Brain pericyte (primary cell): Measurements from ENCODE around the gene GALNT14.

Experiments
- DNase-seq: peaks from one replicate; pipeline ENCODE4 v3.0.0-alpha.2; 2012; ENCODE audit warnings: low read depth, low spot score

Gene GALNT14

GRCh38 chr2:31087491-31087890 is 50.7 kb downstream of the GALNT14 start:
- no peak for DNase-seq

- no peak for DNase-seq
Measured at GRCh38 chr2:31086590-31086989, 51.6 kb downstream of the GALNT14 start.

GRCh38 chr2:31083234-31083993 is 54.8 kb downstream of the GALNT14 start:
- DNase-seq = no peak

- DNase-seq = no peak
Measured at GRCh38 chr2:31082002-31082401, 56.2 kb downstream of the GALNT14 start.

GRCh38 chr2:31081492-31081891 is 56.7 kb downstream of the GALNT14 start:
- no peak for DNase-seq

GRCh38 chr2:31080361-31080760 is 57.9 kb downstream of the GALNT14 start:
- DNase-seq = no peak

- DNase-seq = no peak
Measured at GRCh38 chr2:31079665-31080064, 58.6 kb downstream of the GALNT14 start.

GRCh38 chr2:31078579-31079105 is 59.6 kb downstream of the GALNT14 start:
- DNase-seq = no peak

- DNase-seq = no peak
Measured at GRCh38 chr2:31078011-31078410, 60.2 kb downstream of the GALNT14 start.

- DNase-seq = no peak
Measured at GRCh38 chr2:31075941-31076590, 62.2 kb downstream of the GALNT14 start.

- no peak for DNase-seq
Measured at GRCh38 chr2:31075431-31075830, 62.8 kb downstream of the GALNT14 start.

GRCh38 chr2:31071741-31072140 is 66.5 kb downstream of the GALNT14 start:
- no peak for DNase-seq

- DNase-seq = no peak
Measured at GRCh38 chr2:31070339-31071125, 67.7 kb downstream of the GALNT14 start.

GRCh38 chr2:31069643-31070325 is 68.5 kb downstream of the GALNT14 start:
- no peak for DNase-seq

GRCh38 chr2:31067259-31067658 is 71.0 kb downstream of the GALNT14 start:
- no peak for DNase-seq

- DNase-seq = no peak
Measured at GRCh38 chr2:31066551-31066950, 71.7 kb downstream of the GALNT14 start.

GRCh38 chr2:31066086-31066485 is 72.2 kb downstream of the GALNT14 start:
- DNase-seq = no peak

- no peak for DNase-seq
Measured at GRCh38 chr2:31065356-31065755, 72.9 kb downstream of the GALNT14 start.

GRCh38 chr2:31060397-31060796 is 77.8 kb downstream of the GALNT14 start:
- DNase-seq = no peak

- no peak for DNase-seq
Measured at GRCh38 chr2:31058096-31059035, 79.9 kb downstream of the GALNT14 start.

- no peak for DNase-seq
Measured at GRCh38 chr2:31057691-31058090, 80.5 kb downstream of the GALNT14 start.
